Caco-2 (cell line): ENCODE data around the gene NPSR1. TPM values are rescaled to one million over a fixed set of nuclear protein-coding genes. Genes with fewer than 3 reads are reported as not detected.

ENCODE experiments used
- Bru-seq: library from RNA; stranded (reverse); fragments of 400-500 nt; gene quantifications from one replicate; lab custom pipeline; 2021; lab: Mats Ljungman, UMichigan
- BruChase-seq, 2 experiments: library from RNA; stranded (reverse); fragments of 400-500 nt; gene quantifications; one replicate each; lab custom pipeline; 2021; lab: Mats Ljungman, UMichigan
- BruUV-seq: library from RNA; stranded (reverse); fragments of 400-500 nt; replicated peaks from 2 replicates; lab custom pipeline; 2021; lab: Mats Ljungman, UMichigan
- CTCF ChIA-PET: fragments of 300-600 bp; sonication (Branson Sonifier 250); formaldehyde crosslinking; loops from one replicate; lab custom pipeline; 2022; ENCODE audit warnings: antibody characterized with exemption; lab: Charles Lee
- POLR2A ChIA-PET: fragments of 300-600 bp; sonication (Branson Sonifier 250); formaldehyde crosslinking; loops from one replicate; lab custom pipeline; 2022; ENCODE audit warnings: antibody characterized with exemption; lab: Charles Lee
- DNase-seq, 2 experiments: peaks; one replicate each; pipeline versions ENCODE4 v3.0.0 to v3.0.0-alpha.2; 2020 to 2022
- H3K27me3 ChIP-seq: replicated peaks from 2 replicates; pipeline ENCODE4 v1.6.0; 2011; ENCODE audit warnings: low read length; ENCODE audit not compliant: control insufficient read depth, insufficient read depth
- H3K36me3 ChIP-seq: 2 replicates; pipeline ENCODE4 v1.5.1; 2011; ENCODE audit warnings: low read length; ENCODE audit not compliant: control insufficient read depth, insufficient read depth
- H3K4me1 ChIP-seq: fragments of 250-450 bp; sonication (Bioruptor Pico); 2 replicates; pipeline ENCODE4 v1.5.1; 2020; ENCODE audit warnings: mild to moderate bottlenecking
- H3K4me3 ChIP-seq: 2 replicates; pipeline ENCODE4 v1.5.1; 2011; ENCODE audit warnings: low read depth, mild to moderate bottlenecking, control low read depth, low read length
- H3K9me3 ChIP-seq: fragments of 250-450 bp; sonication (Bioruptor Pico); 2 replicates; pipeline ENCODE4 v1.5.1; 2020; ENCODE audit warnings: mild to moderate bottlenecking, moderate library complexity
- H3K27ac Mint-ChIP-seq: one replicate; pipeline ENCODE4 v1.8.0; 2022; ENCODE audit warnings: mixed read lengths; ENCODE audit not compliant: unreplicated experiment
- H3K27me3 Mint-ChIP-seq: one replicate; pipeline ENCODE4 v1.8.0; 2022; ENCODE audit warnings: mixed read lengths; ENCODE audit not compliant: insufficient read depth, unreplicated experiment
- H3K36me3 Mint-ChIP-seq: one replicate; pipeline ENCODE4 v1.8.0; 2022; ENCODE audit warnings: mild to moderate bottlenecking, mixed read lengths; ENCODE audit not compliant: insufficient read depth, unreplicated experiment
- H3K4me1 Mint-ChIP-seq: one replicate; pipeline ENCODE4 v1.8.0; 2022; ENCODE audit warnings: low read depth, mixed read lengths; ENCODE audit not compliant: unreplicated experiment
- H3K4me3 Mint-ChIP-seq: one replicate; pipeline ENCODE4 v1.8.0; 2022; ENCODE audit warnings: mild to moderate bottlenecking, moderate library complexity, mixed read lengths; ENCODE audit not compliant: unreplicated experiment
- H3K9me3 Mint-ChIP-seq: one replicate; pipeline ENCODE4 v1.8.0; 2022; ENCODE audit warnings: mixed read lengths; ENCODE audit not compliant: unreplicated experiment
- CTCF ChIP-seq, 2 experiments: fragments of 200-600 bp in 1 of 2; IDR thresholded peaks; 1 replicate in 1 of 2; 2 replicates in 1 of 2; pipeline versions ENCODE4 v1.5.1 to v1.8.0; 2011 to 2022; ENCODE audit warnings: antibody characterized with exemption in 1 of 2, control low read depth in 1 of 2, inconsistent platforms in 1 of 2, low read depth in 1 of 2, low read length in 1 of 2, mild to moderate bottlenecking in 1 of 2, moderate library complexity in 1 of 2; ENCODE audit not compliant: insufficient read depth in 1 of 2, severe bottlenecking in 1 of 2, unreplicated experiment in 1 of 2
- intact Hi-C: fragments of 100-400 bp; cut with micrococcal nuclease; formaldehyde crosslinking; loops from one replicate; pipeline ENCODE4 v1.10.0; 2022; ENCODE audit not compliant: unreplicated experiment
- long read RNA-seq: library from polyadenylated mRNA; stranded (forward); transcript quantifications from one replicate; pipeline ENCODE4 v2.0.0, GENCODE V29; 2022
- total RNA-seq: library from RNA; stranded (reverse); gene quantifications from 2 replicates; pipeline ENCODE4 v1.2.3, GENCODE V29; 2022

Gene NPSR1
- total RNA-seq (not detected in 2 replicates), Bru-seq, nascent RNA (percentile 1 among the genes with signal in this experiment), BruChase-seq, experiment 1, labeled RNA remaining after a 2-hour chase (percentile 2 among the genes with signal in this experiment), BruChase-seq, experiment 2, labeled RNA remaining after a 6-hour chase (percentile 1 among the genes with signal in this experiment)
- long read RNA-seq = 0 reads

GRCh38 chr7:34657632-34658268 lies at the start of gene NPSR1:
TSS of gene NPSR1 (plus strand) at chr7:34658218. CDS start at chr7:34658413, 195 bp downstream.
- Mint-ChIP-seq H3K27me3 (no peaks in the 10 kb centered on the region), H3K4me3 (no peak within 1 kb of the TSS), H3K9me3 (no peaks in the 10 kb centered on the region), H3K4me1 (peaks cover 6% of the 10 kb centered on the region), H3K36me3 (no peaks in the 10 kb centered on the region), H3K27ac (no peak within 1 kb of the TSS)
- ChIA-PET POLR2A (no interaction called here), CTCF (no interaction called here)
- Histone ChIP-seq H3K9me3 (no peaks in the 10 kb centered on the region), H3K4me3 (no peak within 1 kb of the TSS), H3K27me3 (no peaks in the 10 kb centered on the region), H3K36me3 (no peaks in the 10 kb centered on the region), H3K4me1 (peaks cover 17% of the 10 kb centered on the region)
- intact Hi-C loops = no loop called here
- TF ChIP-seq CTCF (IDR thresholded peaks at IDR 0.05; ENCODE audit: insufficient read depth in 1 of 2, low read depth in 1 of 2, low read length in 1 of 2, severe bottlenecking in 1 of 2, unreplicated experiment in 1 of 2) = no peak
- no peak for DNase-seq
- no TSS peak for BruUV-seq

DNA sequence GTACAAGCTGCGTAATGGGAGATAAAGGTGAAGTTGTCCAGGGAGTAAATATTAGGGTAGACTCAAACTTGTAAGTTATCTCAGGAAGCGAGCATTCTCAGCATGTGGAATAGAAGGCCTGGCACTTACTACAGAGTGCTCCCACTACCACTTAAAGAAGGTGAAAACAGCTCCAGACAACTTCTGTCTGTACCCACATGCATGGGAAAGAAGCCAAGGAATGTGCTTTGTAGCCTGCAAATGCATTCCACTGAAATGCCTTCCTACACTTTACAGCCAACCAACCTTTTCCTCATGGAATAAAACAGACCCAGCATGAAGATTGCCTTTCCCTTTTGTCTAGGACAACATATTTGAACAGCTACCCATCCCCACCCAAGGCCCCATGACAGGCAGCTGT lies 45.4 kb upstream of the NPSR1 start:
- Histone ChIP-seq H3K27me3 (no peaks in the 10 kb centered on the region), H3K9me3 (peaks cover 3% of the 10 kb centered on the region; the same call in 1 of the 2 replicates), H3K4me3 (no peak overlapping the region), H3K4me1 (no peaks in the 10 kb centered on the region), H3K36me3 (no peaks in the 10 kb centered on the region)
- intact Hi-C loops = no loop called here
- BruUV-seq = no TSS peak
- no peak for DNase-seq
- POLR2A ChIA-PET = no interaction called here
- Mint-ChIP-seq H3K9me3 (no peaks in the 10 kb centered on the region), H3K27me3 (peaks cover 3% of the 10 kb centered on the region), H3K4me1 (no peaks in the 10 kb centered on the region), H3K4me3 (no peak overlapping the region), H3K36me3 (no peaks in the 10 kb centered on the region), H3K27ac (no peak overlapping the region)
- TF ChIP-seq CTCF (IDR thresholded peaks at IDR 0.05; ENCODE audit: insufficient read depth in 1 of 2, low read depth in 1 of 2, low read length in 1 of 2, severe bottlenecking in 1 of 2, unreplicated experiment in 1 of 2) = no peak
- CTCF ChIA-PET = no interaction called here

DNA sequence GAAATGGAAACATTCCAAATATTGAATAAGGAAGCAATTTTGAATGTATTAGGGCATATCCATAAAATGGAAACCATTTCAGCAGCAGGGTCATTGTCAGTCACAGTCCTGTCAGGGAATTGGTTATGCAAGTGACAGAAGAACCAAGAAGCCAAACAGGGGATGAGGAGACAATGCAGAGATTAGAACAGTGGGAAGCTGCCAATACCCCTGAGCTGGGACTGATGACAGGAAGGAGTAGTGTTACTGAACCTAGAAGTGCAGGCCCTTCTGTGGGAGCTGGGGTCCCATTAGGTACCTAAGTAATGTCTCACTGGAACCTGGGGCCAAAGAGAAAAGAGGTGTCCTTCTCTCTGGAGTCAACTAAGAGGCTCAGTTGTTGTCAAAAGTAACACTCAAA lies 37.6 kb upstream of the NPSR1 start:
- Mint-ChIP-seq H3K27ac (no peak overlapping the region), H3K4me3 (no peak overlapping the region), H3K4me1 (peaks cover 6% of the 10 kb centered on the region), H3K36me3 (no peaks in the 10 kb centered on the region), H3K9me3 (no peaks in the 10 kb centered on the region), H3K27me3 (peaks cover 5% of the 10 kb centered on the region)
- BruUV-seq = no TSS peak
- DNase-seq = no peak
- H3K9me3 ChIP-seq = no peaks in the 10 kb centered on the region
- no peaks in the 10 kb centered on the region for H3K36me3 ChIP-seq
- no peak for TF ChIP-seq CTCF (IDR thresholded peaks at IDR 0.05; ENCODE audit: insufficient read depth in 1 of 2, low read depth in 1 of 2, low read length in 1 of 2, severe bottlenecking in 1 of 2, unreplicated experiment in 1 of 2)
- H3K4me3 ChIP-seq = no peak overlapping the region
- no peaks in the 10 kb centered on the region for H3K27me3 ChIP-seq
- intact Hi-C loops = no loop called here
- POLR2A ChIA-PET = no interaction called here
- CTCF ChIA-PET = no interaction called here
- no peaks in the 10 kb centered on the region for H3K4me1 ChIP-seq
